Activated CD4-positive, alpha-beta T cell treated with anti-CD3 and anti-CD28 coated beads, Interleukin-10, Interleukin-2, amounts not matched to agents 100 ng/mL and 50 ng/mL, durations not matched to agents 16 hours and 8 hours (primary cell): ENCODE measurements around the gene ACTL8.

Experiments used
- DNase-seq: peaks from one replicate; pipeline ENCODE4 v3.0.0-alpha.2; 2020

Gene ACTL8

DNA sequence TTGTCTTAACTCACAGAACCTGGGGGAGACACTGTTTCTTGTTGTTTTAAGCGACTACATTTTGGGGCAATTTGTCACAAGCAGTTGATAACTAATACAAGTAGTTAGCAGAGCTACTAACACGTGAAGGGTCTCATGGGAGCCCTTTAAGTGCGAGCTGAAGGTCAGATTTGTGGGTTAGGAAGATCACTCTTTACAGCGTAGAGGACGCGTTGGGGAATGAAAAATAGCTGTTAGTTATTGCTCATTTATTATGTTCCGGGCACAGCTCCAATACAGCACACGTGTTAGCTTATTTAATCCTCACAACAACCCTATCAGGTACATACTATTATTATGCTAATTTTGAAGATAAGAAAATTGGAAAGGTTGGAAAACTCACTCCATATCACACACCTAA, 95.9 kb downstream of the ACTL8 start:
- DNase-seq = no peak

GRCh38 chr1:17852383-17852782, 97.2 kb downstream of the ACTL8 start:
- no peak for DNase-seq

DNA sequence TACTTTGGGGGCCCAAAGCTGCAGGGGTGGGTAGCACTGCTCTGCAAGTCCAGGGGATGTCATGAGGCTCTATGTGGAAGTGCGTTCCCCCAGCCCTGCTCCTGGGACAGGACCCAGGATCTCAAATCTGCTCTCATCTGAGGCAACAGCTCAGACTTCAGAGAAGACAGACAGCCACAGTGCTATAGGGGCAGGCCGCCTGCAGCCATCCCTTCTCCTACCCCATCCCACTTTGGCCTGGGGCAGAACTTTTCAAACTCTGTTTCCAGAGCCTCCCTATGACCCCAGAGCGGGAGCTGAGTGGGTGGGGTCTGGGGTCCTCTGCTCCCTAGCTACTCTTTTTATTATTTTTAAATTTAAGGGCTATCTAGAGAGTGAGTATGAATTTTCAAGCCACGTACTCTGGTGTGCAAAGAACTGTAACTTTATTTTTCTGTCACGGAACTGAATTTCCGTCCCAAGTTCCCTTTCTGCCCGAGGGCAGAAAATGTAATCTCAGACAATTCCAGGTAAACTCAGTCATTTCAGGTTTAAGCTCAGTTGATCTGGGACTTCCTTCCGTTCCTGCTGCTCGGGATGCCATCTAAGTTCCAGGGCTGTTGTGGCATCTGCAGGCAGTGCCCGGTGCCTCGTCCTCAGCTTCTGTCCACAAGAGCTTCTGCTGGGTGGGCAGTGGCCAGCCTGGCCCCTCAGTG, 98.3 kb downstream of the ACTL8 start:
- DNase-seq = no peak

DNA sequence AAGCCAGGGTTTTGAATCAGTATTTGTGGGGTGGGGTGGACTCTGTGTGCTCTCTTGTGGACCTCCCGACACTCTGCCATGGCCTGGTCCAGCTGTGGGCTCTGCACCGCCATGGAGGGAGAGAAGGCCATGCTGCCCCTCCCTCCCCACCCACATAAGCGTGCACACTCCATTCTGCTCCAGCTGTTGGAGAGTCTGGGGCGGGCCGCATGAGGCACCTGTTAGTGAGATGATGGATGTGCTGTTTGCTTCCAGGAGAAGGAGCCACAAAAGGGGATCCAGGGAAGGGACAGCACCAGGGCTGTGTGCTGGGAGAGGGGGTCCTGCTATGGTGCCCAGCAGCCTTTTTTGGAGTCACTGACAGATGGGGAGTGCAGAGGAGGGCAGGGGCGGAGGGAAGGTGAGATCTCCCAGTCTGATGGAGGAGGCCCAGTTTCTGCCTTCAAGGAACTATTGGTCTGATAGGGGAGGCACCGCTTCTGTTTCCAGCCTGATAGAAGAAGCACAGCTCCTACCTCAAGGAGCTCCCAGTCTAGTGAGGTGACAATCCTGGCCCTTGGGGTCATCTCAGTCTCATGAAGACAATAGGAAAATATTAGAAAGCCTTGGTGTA, 101.5 kb downstream of the ACTL8 start:
- DNase-seq = no peak

GRCh38 chr1:17857109-17857499, 102.0 kb downstream of the ACTL8 start:
- DNase-seq = no peak

DNA sequence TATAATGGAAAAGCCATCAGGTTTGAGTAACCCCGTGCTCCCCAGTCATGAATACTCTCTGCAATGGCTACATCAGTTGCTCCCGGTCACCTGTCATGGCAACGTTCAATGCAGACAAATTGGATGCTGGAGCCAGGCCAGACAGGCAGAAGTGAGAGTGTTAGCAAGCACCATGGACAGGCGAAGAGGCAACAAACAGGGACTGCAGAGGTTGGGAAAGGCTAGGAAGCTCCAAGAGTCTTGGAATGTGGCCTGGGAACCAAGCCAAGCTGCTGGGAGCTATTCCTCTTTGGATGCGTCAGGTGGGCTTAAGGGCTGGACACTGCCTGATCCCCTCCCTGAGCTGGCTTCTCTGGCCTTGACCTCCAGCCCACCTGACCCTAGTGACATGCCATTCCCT, 102.9 kb downstream of the ACTL8 start:
- no peak for DNase-seq

- DNase-seq = no peak
These were observed 105.7 kb downstream of the ACTL8 start for GRCh38 chr1:17860812-17861211.

GRCh38 chr1:17861685-17862084, 106.6 kb downstream of the ACTL8 start:
- DNase-seq = no peak

- DNase-seq = no peak
These were observed 107.0 kb downstream of the ACTL8 start for GRCh38 chr1:17862121-17862520.

DNA sequence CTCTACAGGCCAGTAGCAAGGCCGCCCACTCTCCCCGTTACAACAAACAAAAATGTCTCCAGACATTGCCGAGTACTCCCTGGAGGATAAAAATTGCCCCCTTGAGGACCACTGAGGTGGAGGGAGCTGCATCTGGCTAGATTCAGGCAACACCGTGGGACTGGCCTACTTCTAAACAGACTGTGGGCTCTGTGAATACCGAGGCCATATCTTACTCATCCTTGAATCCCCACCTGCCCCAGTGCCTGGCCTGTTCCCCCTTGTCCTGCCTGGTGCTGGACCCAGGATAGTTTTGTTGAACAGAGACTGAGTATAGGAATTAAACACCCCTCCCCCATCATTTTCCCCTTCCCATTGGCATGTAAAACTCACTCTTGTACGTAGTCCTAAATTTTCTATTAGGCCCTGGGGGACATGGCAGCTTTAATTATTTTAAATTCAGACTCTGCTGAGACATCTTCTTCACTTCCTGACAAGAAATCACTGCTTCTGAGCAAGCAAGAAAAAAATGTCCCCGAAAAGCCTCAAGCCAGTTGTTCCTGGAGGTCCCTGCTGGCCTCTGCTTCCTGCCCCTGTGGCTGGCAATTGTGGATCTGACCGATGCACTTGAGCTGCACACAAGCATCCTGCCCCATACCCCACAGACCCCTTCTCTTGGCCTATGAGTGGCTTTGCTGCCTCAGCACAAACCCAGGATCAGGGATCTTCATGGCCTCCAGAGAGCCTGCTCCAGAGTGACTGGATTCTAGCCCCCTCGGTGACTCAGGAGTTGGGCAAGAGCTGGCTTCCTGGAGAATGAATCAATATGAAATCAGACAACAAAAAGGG, 111.0 kb downstream of the ACTL8 start:
- no peak for DNase-seq

- no peak for DNase-seq
These were observed 111.6 kb downstream of the ACTL8 start for GRCh38 chr1:17866740-17867029.

- DNase-seq = no peak
These were observed 112.3 kb downstream of the ACTL8 start for GRCh38 chr1:17867470-17867869.

- no peak for DNase-seq
These were observed 114.7 kb downstream of the ACTL8 start for GRCh38 chr1:17869815-17870214.

DNA sequence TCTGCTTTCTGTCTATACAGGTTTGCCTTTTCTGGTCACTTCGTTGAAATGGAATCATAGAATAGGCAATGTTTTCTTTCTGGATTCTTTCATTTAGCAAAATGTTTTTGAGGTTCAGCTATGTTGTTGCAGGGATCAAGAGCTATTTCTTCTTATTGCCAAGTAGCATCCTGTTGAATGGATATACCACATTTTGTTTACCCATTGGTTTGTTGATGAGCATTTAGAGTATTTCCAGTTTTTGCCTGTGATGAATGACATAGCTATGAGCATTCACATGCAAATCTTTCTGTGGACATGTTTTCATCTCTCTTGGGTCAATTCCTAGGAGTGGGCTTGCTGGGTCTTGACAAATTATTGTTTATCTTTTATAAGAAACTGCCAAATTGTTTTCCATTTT, 115.5 kb downstream of the ACTL8 start:
- DNase-seq = no peak

- DNase-seq = no peak
These were observed 118.0 kb downstream of the ACTL8 start for GRCh38 chr1:17873007-17873675.

DNA sequence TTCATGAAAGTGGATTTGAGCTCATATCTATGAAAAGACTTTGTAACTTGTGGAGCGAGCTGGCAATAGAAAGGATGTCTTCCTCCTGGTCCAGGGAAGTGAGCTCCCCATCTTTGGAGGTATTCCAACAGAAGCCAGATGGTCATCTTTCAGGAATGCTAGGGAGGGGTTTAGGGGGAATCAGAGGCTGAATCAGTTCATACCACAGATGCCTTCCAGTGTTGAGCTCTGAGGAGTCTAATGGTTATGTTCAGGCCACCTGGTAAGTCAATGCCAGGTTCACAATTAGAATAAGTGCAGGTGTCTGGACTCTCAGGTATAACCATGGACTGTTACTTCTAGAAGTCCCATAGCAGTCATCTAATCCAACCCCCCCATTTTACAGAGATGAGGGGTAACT, 119.1 kb downstream of the ACTL8 start:
- no peak for DNase-seq

GRCh38 chr1:17874710-17875109, 119.6 kb downstream of the ACTL8 start:
- DNase-seq = no peak

- no peak for DNase-seq
These were observed 120.2 kb downstream of the ACTL8 start for GRCh38 chr1:17875171-17875881.

DNA sequence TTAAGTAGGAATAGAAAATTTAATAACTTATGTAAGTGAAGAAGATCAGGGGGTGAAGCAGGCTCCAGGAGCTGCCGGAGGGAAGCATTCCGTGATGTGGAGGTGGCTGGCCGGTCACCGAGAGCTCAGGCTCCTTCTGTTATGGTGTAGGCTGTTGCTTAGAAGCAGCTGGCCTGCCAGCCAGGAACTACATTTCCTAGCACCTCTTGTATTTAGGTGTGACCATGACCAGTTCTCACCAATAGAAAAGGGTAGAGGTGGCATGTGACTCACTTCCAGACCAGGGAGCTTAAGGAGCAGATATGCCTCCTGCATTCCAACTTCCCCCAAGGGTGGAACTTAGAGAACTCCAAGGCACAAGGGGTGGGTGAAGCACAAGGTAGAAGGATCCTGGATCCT, 120.7 kb downstream of the ACTL8 start:
- DNase-seq = no peak
